Activated CD4-positive, alpha-beta T cell treated with anti-CD3 and anti-CD28 coated beads for 24 hours (primary cell): ENCODE measurements around the gene TSPOAP1.

Experiments used
- DNase-seq, 2 donors: peaks; one replicate each; pipeline ENCODE4 v3.0.0-alpha.2; 2020; ENCODE audit warnings: low read depth in 2 of 2

The TSPOAP1 gene

DNA sequence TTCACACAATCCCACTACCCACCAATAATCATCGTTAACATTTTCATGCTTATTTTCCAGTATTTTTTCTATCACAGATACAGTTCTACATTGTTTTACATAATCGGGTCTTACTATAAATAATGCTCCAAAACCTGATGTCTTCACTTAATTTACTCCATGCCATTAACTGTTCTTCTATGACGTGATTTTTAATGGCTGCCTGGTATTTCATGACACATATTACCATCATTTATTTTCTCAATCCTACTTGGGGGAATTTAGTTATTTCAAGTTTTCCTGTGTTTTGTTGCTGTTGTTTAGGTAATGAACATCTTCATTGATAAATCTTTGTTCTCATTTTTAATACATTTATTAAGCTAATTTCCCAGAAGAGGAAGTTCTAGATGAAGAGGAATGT lies 75.5 kb downstream of the TSPOAP1 start:
- DNase-seq: no peak

DNA sequence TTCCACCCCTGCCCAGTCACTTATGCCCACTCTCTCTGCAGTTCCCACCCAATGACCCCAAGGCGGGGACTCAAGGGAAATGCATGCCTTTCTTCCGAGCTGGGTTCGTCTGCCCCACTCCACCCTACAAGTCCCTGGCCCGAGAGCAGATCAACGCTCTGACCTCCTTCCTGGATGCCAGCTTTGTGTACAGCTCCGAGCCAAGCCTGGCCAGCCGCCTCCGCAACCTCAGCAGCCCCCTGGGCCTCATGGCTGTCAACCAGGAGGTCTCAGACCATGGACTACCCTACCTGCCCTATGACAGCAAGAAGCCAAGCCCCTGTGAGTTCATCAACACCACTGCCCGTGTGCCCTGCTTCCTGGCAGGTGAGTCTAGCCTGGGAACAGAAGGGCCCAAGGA lies 76.5 kb downstream of the TSPOAP1 start:
- DNase-seq: no peak
